GM12878 (cell line): Measurements from ENCODE around the gene ADCY7. TPM values are rescaled to one million over a fixed set of nuclear protein-coding genes. Genes with fewer than 3 reads are reported as not detected.

Source experiments
- ESRRA ChIP-seq: IDR thresholded peaks from 2 replicates; pipeline ENCODE4 v1.6.1; 2012; ENCODE audit warnings: mild to moderate bottlenecking, low read length, improper control_type of control experiment
- SKIL ChIP-seq: fragments of 450-650 bp; IDR thresholded peaks from 2 replicates; pipeline ENCODE4 v1.6.1; 2017; ENCODE audit warnings: mild to moderate bottlenecking, low read depth, inconsistent platforms; ENCODE audit not compliant: poor library complexity, severe bottlenecking
- ZNF592 ChIP-seq: fragments of 450-650 bp; IDR thresholded peaks from 2 replicates; pipeline ENCODE4 v1.6.1; 2017; ENCODE audit warnings: mild to moderate bottlenecking, moderate library complexity
- polyA plus RNA-seq, 11 experiments: library from polyadenylated mRNA; depleted of rRNA in 4 of 11; unstranded in 6 of 11; stranded (reverse) in 5 of 11; fragments of >200 nt; fragmentation: Nextera tagmentation in 4 of 11; fragmentation: Illumina TruSeq in 1 of 11; extraction: Ambion mirVana in 4 of 11; extraction: Trizol in 1 of 11; gene quantifications; 1 replicate in 1 of 11; 2 replicates in 10 of 11; pipeline versions ENCODE4 v1.2.1 to v1.2.3, GENCODE V29; 2011 to 2016; ENCODE audit warnings: inconsistent platforms in 2 of 11, missing spikeins in 2 of 11, low read depth in 1 of 11
- total RNA-seq, 4 experiments: library from RNA; depleted of rRNA in 3 of 4; stranded (reverse); fragments of >200 nt in 3 of 4; fragmentation: Illumina TruSeq in 1 of 4; extraction: Trizol in 1 of 4; gene quantifications; 2 replicates each; pipeline versions ENCODE4 v1.2.1 to v1.2.3, GENCODE V29; 2013 to 2021
- TF ChIP-seq, protein P1 (sequence below): fragments of 450-650 bp; IDR thresholded peaks from 2 replicates; pipeline ENCODE4 v1.6.1; 2018; ENCODE audit warnings: mild to moderate bottlenecking, low read depth, moderate library complexity; ENCODE audit not compliant: partially characterized antibody

Gene ADCY7
- total and polyA plus RNA-seq, 10 of the 15 experiments (the other 5 are each of a cell fraction or from before 2014, with no cell fraction given) = 1.2 to 87.9 (median 24.4) TPM

DNA sequence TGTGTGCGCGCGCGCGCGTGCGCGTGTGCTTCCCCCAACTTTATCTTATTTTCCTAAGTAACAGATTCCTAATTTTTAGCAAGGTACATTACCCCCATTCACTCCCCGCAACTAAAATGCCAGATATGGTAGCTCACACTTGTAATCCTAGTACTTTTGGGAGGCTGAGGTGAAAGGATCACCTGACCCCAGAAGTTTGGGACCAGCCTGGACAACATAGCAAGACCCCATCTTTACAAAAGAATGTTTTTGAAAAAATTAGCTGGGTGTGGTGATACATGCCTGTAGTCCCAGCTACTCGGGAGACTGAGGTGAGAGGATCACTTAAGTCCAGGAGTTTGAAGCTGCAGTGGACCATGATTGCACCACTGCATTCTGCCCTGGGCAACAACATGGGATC, 97.3 kb downstream of the ADCY7 start (continued):
- TF ChIP-seq ZNF592 (no peak), ESRRA (no peak), SKIL (no peak)
- TF ChIP-seq, protein P1, sequence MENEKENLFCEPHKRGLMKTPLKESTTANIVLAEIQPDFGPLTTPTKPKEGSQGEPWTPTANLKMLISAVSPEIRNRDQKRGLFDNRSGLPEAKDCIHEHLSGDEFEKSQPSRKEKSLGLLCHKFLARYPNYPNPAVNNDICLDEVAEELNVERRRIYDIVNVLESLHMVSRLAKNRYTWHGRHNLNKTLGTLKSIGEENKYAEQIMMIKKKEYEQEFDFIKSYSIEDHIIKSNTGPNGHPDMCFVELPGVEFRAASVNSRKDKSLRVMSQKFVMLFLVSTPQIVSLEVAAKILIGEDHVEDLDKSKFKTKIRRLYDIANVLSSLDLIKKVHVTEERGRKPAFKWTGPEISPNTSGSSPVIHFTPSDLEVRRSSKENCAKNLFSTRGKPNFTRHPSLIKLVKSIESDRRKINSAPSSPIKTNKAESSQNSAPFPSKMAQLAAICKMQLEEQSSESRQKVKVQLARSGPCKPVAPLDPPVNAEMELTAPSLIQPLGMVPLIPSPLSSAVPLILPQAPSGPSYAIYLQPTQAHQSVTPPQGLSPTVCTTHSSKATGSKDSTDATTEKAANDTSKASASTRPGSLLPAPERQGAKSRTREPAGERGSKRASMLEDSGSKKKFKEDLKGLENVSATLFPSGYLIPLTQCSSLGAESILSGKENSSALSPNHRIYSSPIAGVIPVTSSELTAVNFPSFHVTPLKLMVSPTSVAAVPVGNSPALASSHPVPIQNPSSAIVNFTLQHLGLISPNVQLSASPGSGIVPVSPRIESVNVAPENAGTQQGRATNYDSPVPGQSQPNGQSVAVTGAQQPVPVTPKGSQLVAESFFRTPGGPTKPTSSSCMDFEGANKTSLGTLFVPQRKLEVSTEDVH = no peak
- TF ChIP-seq, all 136 proteins: peak for 0
